ENCODE data around the gene EIF5.

- TF ChIP-seq CTCF (optimal IDR thresholded peaks at IDR 0.05 in 1 of 3, IDR thresholded peaks at IDR 0.05 in 1 of 3, conservative IDR thresholded peaks at IDR 0.05 in 1 of 3; ENCODE audit: extremely low read depth in 1 of 3, insufficient read depth in 2 of 3, low read length in 3 of 3) = no peak
- no peak for TF ChIP-seq EZH2 (IDR thresholded peaks at IDR 0.05; ENCODE audit: low read length)
Measured at GRCh38 chr14:103353362-103353761, 19.3 kb downstream of the EIF5 start.

All from keratinocyte (primary cell).